Progenitor cell of endocrine pancreas (in vitro differentiated cells): ENCODE data around the gene UROC1. TPM values are rescaled to one million over a fixed set of nuclear protein-coding genes. Genes with fewer than 3 reads are reported as not detected.

Source experiments
- DNase-seq: peaks from one replicate; pipeline ENCODE4 v3.0.0; 2021; ENCODE audit warnings: low spot score; ENCODE audit not compliant: unreplicated experiment
- H3K27ac Mint-ChIP-seq: 2 replicates; pipeline ENCODE4 v1.8.0; 2021; ENCODE audit warnings: mild to moderate bottlenecking, moderate library complexity, mixed read lengths
- H3K27me3 Mint-ChIP-seq: 2 replicates; pipeline ENCODE4 v1.8.0; 2021; ENCODE audit warnings: mixed read lengths
- H3K36me3 Mint-ChIP-seq: 2 replicates; pipeline ENCODE4 v1.8.0; 2022; ENCODE audit warnings: mixed read lengths; ENCODE audit not compliant: insufficient read depth
- H3K4me1 Mint-ChIP-seq: 2 replicates; pipeline ENCODE4 v1.8.0; 2021; ENCODE audit warnings: low read depth, mixed read lengths
- H3K4me3 Mint-ChIP-seq: 2 replicates; pipeline ENCODE4 v1.8.0; 2021; ENCODE audit warnings: low read depth, mild to moderate bottlenecking, moderate library complexity, mixed read lengths
- H3K9me3 Mint-ChIP-seq: 2 replicates; pipeline ENCODE4 v1.8.0; 2021; ENCODE audit warnings: low read depth, mixed read lengths
- CTCF ChIP-seq: fragments of 200-600 bp; sonication (generic); IDR thresholded peaks from one replicate; pipeline ENCODE4 v1.5.0; 2021; ENCODE audit warnings: antibody characterized with exemption, mild to moderate bottlenecking; ENCODE audit not compliant: unreplicated experiment
- total RNA-seq: library from RNA; stranded (reverse); gene quantifications from 2 replicates; pipeline ENCODE4 v1.2.1, GENCODE V29; 2021

UROC1 gene
- total RNA-seq, 1 donor from 2014 or later = not detected

GRCh38 chr3:126498929-126499328 lies 18.6 kb downstream of the UROC1 start:
- DNase-seq = no peak

GRCh38 chr3:126498461-126498860 lies 19.1 kb downstream of the UROC1 start:
- DNase-seq = no peak
- no peaks in the 10 kb centered on the region for H3K36me3 Mint-ChIP-seq
- no peak for TF ChIP-seq CTCF
- H3K9me3 Mint-ChIP-seq = no peaks in the 10 kb centered on the region
- no peak overlapping the region for H3K4me3 Mint-ChIP-seq
- H3K4me1 Mint-ChIP-seq = no peaks in the 10 kb centered on the region
- H3K27me3 Mint-ChIP-seq = peaks cover 6% of the 10 kb centered on the region
- H3K27ac Mint-ChIP-seq = no peak overlapping the region

More at GRCh38 chr3:126498929-126499328, 18.6 kb downstream of the UROC1 start:
- Mint-ChIP-seq H3K27me3 (peaks cover 6% of the 10 kb centered on the region), H3K4me1 (no peaks in the 10 kb centered on the region), H3K9me3 (no peaks in the 10 kb centered on the region), H3K4me3 (no peak overlapping the region), H3K36me3 (no peaks in the 10 kb centered on the region), H3K27ac (no peak overlapping the region)
- TF ChIP-seq CTCF = peak; percentile 13

- Mint-ChIP-seq H3K4me1 (no peaks in the 10 kb centered on the region), H3K27ac (no peak overlapping the region), H3K4me3 (no peak overlapping the region), H3K9me3 (no peaks in the 10 kb centered on the region), H3K36me3 (no peaks in the 10 kb centered on the region), H3K27me3 (peaks cover 10% of the 10 kb centered on the region)
- no peak for DNase-seq
- no peak for TF ChIP-seq CTCF
These were observed 19.6 kb downstream of the UROC1 start for GRCh38 chr3:126497956-126498355.

GRCh38 chr3:126496894-126497850 lies 20.4 kb downstream of the UROC1 start:
- Mint-ChIP-seq H3K36me3 (no peaks in the 10 kb centered on the region), H3K4me3 (no peak overlapping the region), H3K27ac (peak overlapping the region; percentile 70), H3K27me3 (peaks cover 10% of the 10 kb centered on the region), H3K4me1 (no peaks in the 10 kb centered on the region), H3K9me3 (no peaks in the 10 kb centered on the region)
- no peak for TF ChIP-seq CTCF
- DNase-seq = no peak

GRCh38 chr3:126495786-126496185 lies 21.8 kb downstream of the UROC1 start:
- Mint-ChIP-seq H3K4me1 (no peaks in the 10 kb centered on the region), H3K9me3 (no peaks in the 10 kb centered on the region), H3K27ac (no peak overlapping the region), H3K4me3 (no peak overlapping the region), H3K27me3 (peaks cover 13% of the 10 kb centered on the region), H3K36me3 (no peaks in the 10 kb centered on the region)
- TF ChIP-seq CTCF = no peak
- no peak for DNase-seq
